Measurements from ENCODE around the gene NDUFA5.

NDUFA5 gene

GRCh38 chr7:123557398-123558288 is at the start of gene NDUFA5:
Gene NDUFA5, minus strand, starts transcription at chr7:123557818. Its CDS starts 23 bp downstream, at chr7:123557795.
- TF ChIP-seq, protein P1, sequence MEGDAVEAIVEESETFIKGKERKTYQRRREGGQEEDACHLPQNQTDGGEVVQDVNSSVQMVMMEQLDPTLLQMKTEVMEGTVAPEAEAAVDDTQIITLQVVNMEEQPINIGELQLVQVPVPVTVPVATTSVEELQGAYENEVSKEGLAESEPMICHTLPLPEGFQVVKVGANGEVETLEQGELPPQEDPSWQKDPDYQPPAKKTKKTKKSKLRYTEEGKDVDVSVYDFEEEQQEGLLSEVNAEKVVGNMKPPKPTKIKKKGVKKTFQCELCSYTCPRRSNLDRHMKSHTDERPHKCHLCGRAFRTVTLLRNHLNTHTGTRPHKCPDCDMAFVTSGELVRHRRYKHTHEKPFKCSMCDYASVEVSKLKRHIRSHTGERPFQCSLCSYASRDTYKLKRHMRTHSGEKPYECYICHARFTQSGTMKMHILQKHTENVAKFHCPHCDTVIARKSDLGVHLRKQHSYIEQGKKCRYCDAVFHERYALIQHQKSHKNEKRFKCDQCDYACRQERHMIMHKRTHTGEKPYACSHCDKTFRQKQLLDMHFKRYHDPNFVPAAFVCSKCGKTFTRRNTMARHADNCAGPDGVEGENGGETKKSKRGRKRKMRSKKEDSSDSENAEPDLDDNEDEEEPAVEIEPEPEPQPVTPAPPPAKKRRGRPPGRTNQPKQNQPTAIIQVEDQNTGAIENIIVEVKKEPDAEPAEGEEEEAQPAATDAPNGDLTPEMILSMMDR (IDR thresholded peaks at IDR 0.05), result no peak

DNA sequence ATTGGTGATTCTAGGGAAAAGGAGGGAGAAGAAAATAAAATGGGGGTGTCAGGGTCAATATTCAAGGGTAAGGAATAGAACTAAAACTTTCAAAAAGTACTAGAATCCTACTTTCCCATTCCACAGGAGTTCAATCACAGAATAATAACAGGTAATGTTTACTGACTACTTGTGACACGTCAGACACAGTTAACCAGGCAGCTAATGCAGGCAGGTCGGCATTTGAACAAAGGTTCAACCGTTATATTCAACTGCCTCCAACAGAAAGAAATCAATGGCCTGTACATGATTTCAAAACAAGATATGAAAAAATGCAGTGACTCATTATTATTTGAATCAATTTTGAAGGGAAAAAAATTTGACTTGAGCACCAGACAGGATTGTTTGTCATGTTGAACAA is 47.1 kb upstream of the NDUFA5 start:
- TF ChIP-seq, protein P1 (IDR thresholded peaks at IDR 0.05), result no peak

DNA sequence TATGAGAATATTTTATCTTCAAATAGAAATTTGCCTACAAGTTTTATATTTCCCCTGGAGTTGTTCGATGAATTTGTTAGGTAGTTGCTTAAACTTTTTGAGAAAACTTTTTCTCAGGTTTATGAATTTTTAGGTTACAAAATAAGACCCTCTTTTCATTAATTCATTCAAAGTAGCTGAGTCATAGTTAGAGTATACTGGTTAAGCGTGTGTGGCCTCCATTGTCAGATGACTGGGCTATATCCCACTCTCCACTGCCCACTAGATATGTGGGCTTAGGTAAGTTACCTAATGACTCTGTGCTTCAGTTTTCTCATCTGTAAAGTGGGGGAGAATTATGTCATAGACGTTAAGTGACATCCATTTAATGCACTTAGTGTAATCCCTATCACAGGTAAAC is 45.0 kb upstream of the NDUFA5 start:
- TF ChIP-seq, protein P1 (IDR thresholded peaks at IDR 0.05), result no peak

GRCh38 chr7:123601530-123601929 is 43.9 kb upstream of the NDUFA5 start, which contains the start of gene ASB15:
Gene ASB15, plus strand, starts transcription at chr7:123601821. Its CDS starts 12,682 bp downstream, at chr7:123614503.
- TF ChIP-seq, protein P1 (IDR thresholded peaks at IDR 0.05), result no peak

- TF ChIP-seq, protein P1 (IDR thresholded peaks at IDR 0.05), result no peak
Observed at GRCh38 chr7:123600876-123601275, 43.3 kb upstream of the NDUFA5 start.

DNA sequence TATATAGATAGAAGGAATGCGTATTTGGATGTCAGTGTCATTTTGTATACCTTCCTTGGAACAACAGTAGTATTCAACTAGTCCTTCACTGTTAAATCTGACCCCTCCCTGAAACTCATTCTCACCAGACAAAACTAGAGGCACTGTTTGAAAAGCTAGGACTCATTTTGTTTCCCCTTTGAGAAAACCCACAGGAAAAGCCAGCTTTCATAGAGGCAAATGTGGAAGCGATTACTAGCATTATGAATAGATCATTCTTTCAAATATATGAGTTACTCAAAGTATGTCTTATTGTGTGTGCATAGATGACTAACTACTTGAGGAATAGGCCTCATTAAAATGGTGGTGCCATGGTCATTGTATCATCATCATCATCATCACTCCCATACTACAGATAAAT is 42.1 kb upstream of the NDUFA5 start:
- TF ChIP-seq, protein P1 (IDR thresholded peaks at IDR 0.05), result no peak

- TF ChIP-seq, protein P1 (IDR thresholded peaks at IDR 0.05), result no peak
Observed at GRCh38 chr7:123598657-123599056, 41.0 kb upstream of the NDUFA5 start.

Measured in LNCAP (cell line).